B cell (primary cell): Measurements from ENCODE around the gene ASPG. TPM values are rescaled to one million over a fixed set of nuclear protein-coding genes. Genes with fewer than 3 reads are reported as not detected.

Source experiments
- ATAC-seq: fragments of 200-7000 bp; cut with Tn5 transposase; one replicate; pipeline ENCODE4 v1.10.0; 2021; ENCODE audit warnings: low read depth, mild to moderate bottlenecking, moderate number of reproducible peaks, moderate library complexity
- CTCF ChIA-PET: fragments of 350-600 bp; sonication (Branson Sonifier 250); formaldehyde crosslinking; loops from one replicate; lab custom pipeline; 2021; ENCODE audit warnings: antibody characterized with exemption, inconsistent platforms; lab: Charles Lee
- POLR2A ChIA-PET: fragments of 350-600 bp; sonication (Branson Sonifier 250); formaldehyde crosslinking; loops from one replicate; lab custom pipeline; 2021; ENCODE audit warnings: antibody characterized with exemption; lab: Charles Lee
- DNase-seq: peaks from one replicate; pipeline ENCODE4 v3.0.0; 2013
- H2AFZ ChIP-seq: 2 replicates; pipeline ENCODE4 v1.6.1; 2012; ENCODE audit warnings: mild to moderate bottlenecking, low read depth, low read length; ENCODE audit not compliant: insufficient read depth, poor library complexity, severe bottlenecking
- H3K27ac ChIP-seq, 2 donors: 1 replicate in 1 of 2; 2 replicates in 1 of 2; pipeline ENCODE4 v1.5.1; 2012 to 2013; ENCODE audit warnings: low read length in 2 of 2, mild to moderate bottlenecking in 2 of 2, moderate library complexity in 1 of 2
- H3K27me3 ChIP-seq, 4 experiments: fragments of 200-600 bp in 1 of 4; sonication (generic) in 1 of 4; replicated peaks in 1 of 4; 1 replicate in 2 of 4; 2 replicates in 2 of 4; pipeline versions ENCODE4 v1.6.1 to v1.7.0; 2013 to 2016; ENCODE audit warnings: low read length in 3 of 4, mild to moderate bottlenecking in 2 of 4, mixed read lengths in 1 of 4, moderate library complexity in 1 of 4; ENCODE audit not compliant: insufficient read depth in 4 of 4, control insufficient read depth in 3 of 4; ENCODE audit errors: control extremely low read depth in 1 of 4
- H3K36me3 ChIP-seq, 2 experiments: replicated peaks in 1 of 2; 1 replicate in 1 of 2; 2 replicates in 1 of 2; pipeline versions ENCODE4 v1.6.1 to v1.7.1; 2013; ENCODE audit warnings: low read length in 1 of 2; ENCODE audit not compliant: insufficient read depth in 2 of 2, control insufficient read depth in 1 of 2; ENCODE audit errors: control extremely low read depth in 1 of 2, extremely low read depth in 1 of 2
- H3K4me1 ChIP-seq, 2 donors: fragments of 200-600 bp in 1 of 2; sonication (generic) in 1 of 2; 1 replicate in 1 of 2; 2 replicates in 1 of 2; pipeline versions ENCODE4 v1.5.1 to v1.6.1; 2013 to 2017; ENCODE audit warnings: low read length in 2 of 2; ENCODE audit not compliant: control insufficient read depth in 2 of 2, insufficient read depth in 2 of 2
- H3K4me2 ChIP-seq: replicated peaks from 2 replicates; pipeline ENCODE3; 2012; ENCODE audit warnings: mild to moderate bottlenecking, low read depth, low read length; ENCODE audit not compliant: poor library complexity, severe bottlenecking
- H3K4me3 ChIP-seq, 5 experiments: fragments of 200-600 bp in 1 of 5; sonication (generic) in 1 of 5; 1 replicate in 3 of 5; 2 replicates in 2 of 5; pipeline versions ENCODE4 v1.5.1 to v1.7.0; 2011 to 2016; ENCODE audit warnings: low read length in 4 of 5, mild to moderate bottlenecking in 4 of 5, low read depth in 2 of 5, control low read depth in 1 of 5, moderate library complexity in 1 of 5; ENCODE audit not compliant: insufficient read depth in 1 of 5; ENCODE audit errors: control extremely low read depth in 1 of 5, extremely low read depth in 1 of 5
- H3K79me2 ChIP-seq: fragments of 200-600 bp; sonication (generic); one replicate; pipeline ENCODE4 v1.6.0; 2016; ENCODE audit warnings: low read length; ENCODE audit not compliant: control insufficient read depth, insufficient read depth
- H3K9ac ChIP-seq: fragments of 200-600 bp; sonication (generic); 2 replicates; pipeline ENCODE4 v1.6.1; 2017; ENCODE audit warnings: mild to moderate bottlenecking, low read length, moderate library complexity
- H3K9me3 ChIP-seq, 3 donors: one replicate each; pipeline versions ENCODE4 v1.6.1 to v1.7.1; 2013; ENCODE audit warnings: low read length in 2 of 3; ENCODE audit not compliant: control insufficient read depth in 2 of 3, insufficient read depth in 1 of 3; ENCODE audit errors: control extremely low read depth in 1 of 3
- H4K20me1 ChIP-seq: 2 replicates; pipeline ENCODE4 v1.6.0; 2012; ENCODE audit warnings: mild to moderate bottlenecking, low read length; ENCODE audit not compliant: insufficient read depth, control insufficient read depth, poor library complexity, severe bottlenecking
- H3K27ac Mint-ChIP-seq: one replicate; pipeline ENCODE4 v1.8.0; 2021; ENCODE audit warnings: mixed read lengths
- H3K27me3 Mint-ChIP-seq: one replicate; pipeline ENCODE4 v1.8.0; 2021; ENCODE audit warnings: mixed read lengths
- H3K4me1 Mint-ChIP-seq: one replicate; pipeline ENCODE4 v1.8.0; 2021; ENCODE audit warnings: mixed read lengths
- H3K4me3 Mint-ChIP-seq: one replicate; pipeline ENCODE4 v1.8.0; 2021; ENCODE audit warnings: mixed read lengths
- H3K9me3 Mint-ChIP-seq: one replicate; pipeline ENCODE4 v1.8.0; 2022; ENCODE audit warnings: mixed read lengths; ENCODE audit not compliant: insufficient read depth
- EZH2 ChIP-seq: IDR thresholded peaks from 2 replicates; pipeline ENCODE4 v1.6.1; 2012; ENCODE audit warnings: borderline replicate concordance, low read depth, mild to moderate bottlenecking, moderate library complexity, low read length; ENCODE audit not compliant: insufficient read depth, poor library complexity, severe bottlenecking
- WGBS: methylation state at CpG from one replicate; pipeline ENCODE4 v1.1.5; 2013; ENCODE audit warnings: missing lambda C conversion rate; ENCODE audit not compliant: insufficient coverage; 5-methylcytosine and 5-hydroxymethylcytosine counted together
- intact Hi-C: fragments of 100-400 bp; cut with micrococcal nuclease; formaldehyde crosslinking; loops from one replicate; pipeline ENCODE4 v1.10.0; 2022
- polyA plus RNA-seq: library from polyadenylated mRNA; depleted of rRNA; stranded (reverse); fragments of >200 nt; gene quantifications from 2 replicates; pipeline ENCODE4 v1.2.3, GENCODE V29; 2012
- total RNA-seq, 2 donors: library from RNA; stranded (reverse); fragments of 120-200 nt in 1 of 2; gene quantifications; 1 replicate in 1 of 2; 2 replicates in 1 of 2; pipeline versions ENCODE4 v1.2.3 to v1.2.4, GENCODE V29; 2013 to 2022
- TF ChIP-seq, protein P1 (sequence below): fragments of 200-600 bp; IDR thresholded peaks from one replicate; pipeline ENCODE4 v1.8.0; 2022; ENCODE audit warnings: antibody characterized with exemption, mild to moderate bottlenecking

The ASPG gene
- total and polyA plus RNA-seq, 2 donors (not counting 1 experiment from before 2014, with no cell fraction given): not detected

DNA sequence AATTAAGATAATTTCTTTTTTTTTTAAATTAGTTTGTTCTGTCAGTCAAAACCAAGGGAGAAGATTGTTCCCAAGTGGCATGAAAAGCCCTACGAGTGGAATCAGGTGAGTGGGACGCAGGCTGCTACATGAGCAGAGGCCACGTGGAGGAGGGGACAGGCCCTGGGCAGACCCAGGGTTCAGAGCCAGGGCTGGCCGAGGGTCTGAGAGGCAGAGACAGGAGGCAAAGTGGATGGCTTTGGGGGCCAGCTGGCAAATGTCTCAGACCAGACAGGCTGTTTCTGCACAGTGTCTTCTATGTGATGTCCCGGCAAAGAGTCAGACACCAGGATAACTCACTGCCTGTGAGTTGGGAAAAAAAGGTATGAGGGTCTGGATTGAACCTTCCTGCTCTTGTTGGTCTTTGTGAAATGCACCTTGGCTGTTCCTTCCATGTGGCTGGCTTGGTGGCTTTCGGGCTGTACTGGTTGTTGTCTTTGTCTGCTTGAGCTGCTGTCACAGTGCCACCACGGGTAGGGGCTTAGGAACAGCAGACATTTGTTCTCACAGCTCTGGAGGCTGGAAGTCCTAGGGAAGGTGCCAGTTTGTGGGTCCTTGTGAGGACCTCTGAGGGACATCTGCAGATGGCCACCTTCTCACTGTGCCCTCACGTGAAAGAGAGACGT, 35.8 kb upstream of the ASPG start:
- H3K4me3 Mint-ChIP-seq: no peak overlapping the region
- ChIA-PET CTCF (no interaction called here), POLR2A (no interaction called here)
- H3K4me2 ChIP-seq: no peak overlapping the region
- H3K79me2 ChIP-seq: no peaks in the 10 kb centered on the region
- H3K4me3 ChIP-seq: no peak overlapping the region
- ATAC-seq (no peak), DNase-seq (no peak)
- intact Hi-C loops: no loop called here
- no peak overlapping the region for H3K27ac ChIP-seq
- H3K27ac Mint-ChIP-seq: no peak overlapping the region
- no peaks in the 10 kb centered on the region for H3K9me3 Mint-ChIP-seq
- no peak overlapping the region for H2AFZ ChIP-seq
- no peaks in the 10 kb centered on the region for H4K20me1 ChIP-seq
- peaks cover 32% of the 10 kb centered on the region for H3K27me3 Mint-ChIP-seq
- H3K4me1 ChIP-seq: no peaks in the 10 kb centered on the region
- H3K9ac ChIP-seq: no peak overlapping the region
- no peaks in the 10 kb centered on the region for H3K4me1 Mint-ChIP-seq
- TF ChIP-seq, protein P1, sequence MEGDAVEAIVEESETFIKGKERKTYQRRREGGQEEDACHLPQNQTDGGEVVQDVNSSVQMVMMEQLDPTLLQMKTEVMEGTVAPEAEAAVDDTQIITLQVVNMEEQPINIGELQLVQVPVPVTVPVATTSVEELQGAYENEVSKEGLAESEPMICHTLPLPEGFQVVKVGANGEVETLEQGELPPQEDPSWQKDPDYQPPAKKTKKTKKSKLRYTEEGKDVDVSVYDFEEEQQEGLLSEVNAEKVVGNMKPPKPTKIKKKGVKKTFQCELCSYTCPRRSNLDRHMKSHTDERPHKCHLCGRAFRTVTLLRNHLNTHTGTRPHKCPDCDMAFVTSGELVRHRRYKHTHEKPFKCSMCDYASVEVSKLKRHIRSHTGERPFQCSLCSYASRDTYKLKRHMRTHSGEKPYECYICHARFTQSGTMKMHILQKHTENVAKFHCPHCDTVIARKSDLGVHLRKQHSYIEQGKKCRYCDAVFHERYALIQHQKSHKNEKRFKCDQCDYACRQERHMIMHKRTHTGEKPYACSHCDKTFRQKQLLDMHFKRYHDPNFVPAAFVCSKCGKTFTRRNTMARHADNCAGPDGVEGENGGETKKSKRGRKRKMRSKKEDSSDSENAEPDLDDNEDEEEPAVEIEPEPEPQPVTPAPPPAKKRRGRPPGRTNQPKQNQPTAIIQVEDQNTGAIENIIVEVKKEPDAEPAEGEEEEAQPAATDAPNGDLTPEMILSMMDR: no peak
- no peak for TF ChIP-seq EZH2
- H3K9me3 ChIP-seq: peaks cover 0 to 5% (median 0%) of the 10 kb centered on the region in 3 donors
- no peaks in the 10 kb centered on the region for H3K36me3 ChIP-seq
- 80% methylated on average over 9 of the region's 9 CpGs for WGBS
- peaks cover 0 to 8% (median 1%) of the 10 kb centered on the region in 4 experiments for H3K27me3 ChIP-seq

DNA sequence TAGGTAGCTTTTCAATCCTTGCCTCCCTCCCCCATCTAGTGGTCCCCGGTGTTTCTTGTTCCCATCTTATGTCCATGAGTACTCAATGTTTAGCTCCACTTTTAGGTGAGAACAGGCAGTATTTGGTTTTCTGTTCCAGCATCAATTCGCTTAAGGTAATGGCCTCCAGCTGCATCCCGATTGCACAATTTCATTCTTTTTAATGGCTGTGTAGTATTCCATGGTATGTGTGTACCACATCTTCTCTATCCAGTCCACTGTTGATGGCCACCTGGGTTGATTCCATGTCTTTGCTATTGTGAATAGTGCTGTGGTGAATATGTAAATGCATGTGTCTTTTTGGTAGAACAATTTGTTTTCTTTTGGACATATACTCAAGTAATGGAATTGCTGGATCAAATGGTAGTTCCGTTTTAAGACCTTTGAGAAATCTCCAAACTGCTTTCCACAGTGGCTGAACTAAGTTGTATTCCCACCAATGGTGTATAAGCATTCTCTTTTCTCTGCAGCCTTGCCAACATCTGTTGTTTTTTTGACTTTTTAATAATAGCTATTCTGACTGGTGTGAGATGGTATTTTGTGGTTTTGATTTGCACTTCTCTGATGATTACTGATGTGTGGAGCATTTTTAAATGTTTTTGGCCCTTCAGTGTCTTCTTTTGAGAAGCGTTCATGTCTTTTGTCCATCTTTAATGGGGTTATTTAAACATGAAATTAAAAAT, 34.2 kb upstream of the ASPG start:
- intact Hi-C loops: no loop called here
- no peaks in the 10 kb centered on the region for H3K36me3 ChIP-seq
- ChIA-PET CTCF (no interaction called here), POLR2A (no interaction called here)
- no peak overlapping the region for H3K4me3 ChIP-seq
- H3K27me3 Mint-ChIP-seq: peaks cover 30% of the 10 kb centered on the region
- peaks cover 0 to 5% (median 0%) of the 10 kb centered on the region in 3 donors for H3K9me3 ChIP-seq
- no peak overlapping the region for H3K27ac ChIP-seq
- H3K9me3 Mint-ChIP-seq: no peaks in the 10 kb centered on the region
- no peak for ATAC-seq
- H3K4me3 Mint-ChIP-seq: no peak overlapping the region
- DNase-seq: no peak
- 100% methylated on average over 1 of the region's 5 CpGs for WGBS
- H3K4me1 ChIP-seq: no peaks in the 10 kb centered on the region
- no peak overlapping the region for H3K27ac Mint-ChIP-seq
- no peaks in the 10 kb centered on the region for H3K4me1 Mint-ChIP-seq
- H3K9ac ChIP-seq: no peak overlapping the region
- H3K79me2 ChIP-seq: no peaks in the 10 kb centered on the region
- H2AFZ ChIP-seq: no peak overlapping the region
- H3K4me2 ChIP-seq: no peak overlapping the region
- no peaks in the 10 kb centered on the region for H4K20me1 ChIP-seq
- H3K27me3 ChIP-seq: peaks cover 0 to 8% (median 1%) of the 10 kb centered on the region in 4 experiments
- TF ChIP-seq, protein P1: no peak
- TF ChIP-seq EZH2: no peak
